Neuronal stem cell (in vitro differentiated cells): ENCODE data around the gene PTCD3.

Experiments
- DNase-seq: peaks from one replicate; pipeline ENCODE4 v3.0.0-alpha.2; 2013; ENCODE audit warnings: low spot score
- H2AFZ ChIP-seq: one replicate; pipeline ENCODE4 v1.6.1; 2013; ENCODE audit warnings: mild to moderate bottlenecking, low read length, inconsistent platforms
- H2AK5ac ChIP-seq: 2 replicates; pipeline ENCODE4 v1.6.1; 2013; ENCODE audit warnings: low read depth, mild to moderate bottlenecking, inconsistent platforms, low read length, moderate library complexity, mixed read lengths
- H2BK120ac ChIP-seq: 2 replicates; pipeline ENCODE4 v1.6.1; 2013; ENCODE audit warnings: low read depth, mild to moderate bottlenecking, inconsistent platforms, low read length, moderate library complexity, mixed read lengths
- H2BK12ac ChIP-seq: one replicate; pipeline ENCODE4 v1.6.1; 2013; ENCODE audit warnings: low read length, inconsistent platforms
- H2BK15ac ChIP-seq: 2 replicates; pipeline ENCODE4 v1.6.1; 2013; ENCODE audit warnings: mild to moderate bottlenecking, low read length, inconsistent platforms, mixed read lengths
- H2BK5ac ChIP-seq: one replicate; pipeline ENCODE4 v1.6.1; 2013; ENCODE audit warnings: inconsistent platforms, mild to moderate bottlenecking, low read length, moderate library complexity
- H3K14ac ChIP-seq: one replicate; pipeline ENCODE4 v1.6.1; 2013; ENCODE audit warnings: low read length, inconsistent platforms
- H3K18ac ChIP-seq: 2 replicates; pipeline ENCODE4 v1.6.1; 2013; ENCODE audit warnings: low read length, inconsistent platforms
- H3K23ac ChIP-seq: 2 replicates; pipeline ENCODE4 v1.6.1; 2013; ENCODE audit warnings: low read depth, mild to moderate bottlenecking, mixed read lengths, low read length, inconsistent platforms; ENCODE audit not compliant: poor library complexity
- H3K27ac ChIP-seq: replicated peaks from 3 replicates; pipeline ENCODE4 v1.5.1; 2013; ENCODE audit warnings: low read length, inconsistent platforms
- H3K27me3 ChIP-seq, 3 experiments: 2 replicates each; pipeline ENCODE4 v1.6.1; 2013; ENCODE audit warnings: low read length in 3 of 3, mild to moderate bottlenecking in 2 of 3, inconsistent platforms in 1 of 3, low read depth in 1 of 3, mixed read lengths in 1 of 3, moderate library complexity in 1 of 3; ENCODE audit not compliant: control insufficient read depth in 3 of 3, insufficient read depth in 3 of 3
- H3K36me3 ChIP-seq, 2 donors: replicated peaks in 1 of 2; 2 replicates each; pipeline ENCODE4 v1.6.1; 2013; ENCODE audit warnings: low read length in 2 of 2; ENCODE audit not compliant: control insufficient read depth in 2 of 2, insufficient read depth in 2 of 2
- H3K4ac ChIP-seq: 2 replicates; pipeline ENCODE4 v1.6.1; 2013; ENCODE audit warnings: inconsistent platforms, mild to moderate bottlenecking, low read length, moderate library complexity
- H3K4me1 ChIP-seq, 2 donors: 1 replicate in 1 of 2; 2 replicates in 1 of 2; pipeline ENCODE4 v1.6.1; 2013; ENCODE audit warnings: low read length in 2 of 2, low read depth in 1 of 2; ENCODE audit not compliant: control insufficient read depth in 2 of 2, insufficient read depth in 1 of 2
- H3K4me2 ChIP-seq: one replicate; pipeline ENCODE4 v1.6.1; 2013; ENCODE audit warnings: mild to moderate bottlenecking, low read length, inconsistent platforms; ENCODE audit not compliant: insufficient read depth, poor library complexity, severe bottlenecking
- H3K4me3 ChIP-seq, 2 donors: 2 replicates each; pipeline ENCODE4 v1.5.1; 2013; ENCODE audit warnings: low read length in 2 of 2, mild to moderate bottlenecking in 2 of 2, inconsistent platforms in 1 of 2, moderate library complexity in 1 of 2
- H3K79me1 ChIP-seq: one replicate; pipeline ENCODE4 v1.6.1; 2013; ENCODE audit warnings: low read depth, mild to moderate bottlenecking, inconsistent platforms, low read length, moderate library complexity
- H3K9ac ChIP-seq: one replicate; pipeline ENCODE4 v1.6.1; 2013; ENCODE audit warnings: mild to moderate bottlenecking, low read depth, low read length, inconsistent platforms; ENCODE audit not compliant: poor library complexity
- H3K9me3 ChIP-seq, 2 donors: replicated peaks in 1 of 2; 2 replicates each; pipeline versions ENCODE3 to v1.6.1; 2013; ENCODE audit warnings: low read length in 2 of 2, mild to moderate bottlenecking in 2 of 2, inconsistent platforms in 1 of 2, low read depth in 1 of 2, mixed read lengths in 1 of 2, moderate library complexity in 1 of 2; ENCODE audit not compliant: control insufficient read depth in 2 of 2, insufficient read depth in 1 of 2
- H4K8ac ChIP-seq: one replicate; pipeline ENCODE4 v1.6.1; 2013; ENCODE audit warnings: low read depth, mild to moderate bottlenecking, inconsistent platforms, low read length, moderate library complexity
- H4K91ac ChIP-seq: one replicate; pipeline ENCODE4 v1.6.1; 2013; ENCODE audit warnings: low read length, low read depth, mild to moderate bottlenecking, inconsistent platforms; ENCODE audit not compliant: poor library complexity
- WGBS, 2 donors: extraction: QIAGEN DNeasy Blood & Tissue Kit; methylation state at CpG; one replicate each; pipeline ENCODE4 v1.1.7; 2013; ENCODE audit warnings: missing lambda C conversion rate in 2 of 2, mixed read lengths in 1 of 2; ENCODE audit not compliant: insufficient read length in 2 of 2, insufficient replicate concordance in 1 of 2; ENCODE audit errors: extremely low coverage in 2 of 2; 5-methylcytosine and 5-hydroxymethylcytosine counted together

Gene PTCD3

DNA sequence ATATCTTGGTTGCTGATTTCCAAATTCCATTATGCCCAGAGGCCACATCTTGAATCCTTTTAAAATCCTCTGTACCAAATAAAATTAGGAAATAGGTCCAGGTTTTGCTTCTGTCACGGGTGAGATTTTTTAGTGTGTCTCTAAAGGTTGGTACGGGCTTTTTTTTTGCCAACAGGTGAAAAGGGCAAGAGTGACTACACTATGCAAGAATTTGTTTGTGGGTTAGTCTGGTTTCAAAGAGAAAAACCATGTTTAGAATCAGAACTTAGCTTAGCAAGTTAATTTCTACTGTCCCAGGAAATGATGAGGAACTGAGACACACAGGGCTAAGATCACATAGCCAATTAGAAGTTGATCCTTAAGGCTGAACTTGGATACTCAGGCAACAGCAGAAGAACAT lies 42.0 kb upstream of the PTCD3 start:
- no CpG with 5 or more reads among the region's 2 CpGs for WGBS, 2 donors
- no peak overlapping the region for H3K23ac ChIP-seq
- no peak overlapping the region for H3K4ac ChIP-seq
- no peak overlapping the region for H3K4me3 ChIP-seq
- no peaks in the 10 kb centered on the region for H3K4me1 ChIP-seq
- peaks cover 4% of the 10 kb centered on the region for H3K79me1 ChIP-seq
- H3K9ac ChIP-seq = no peak overlapping the region
- no peak overlapping the region for H2AK5ac ChIP-seq
- no peak overlapping the region for H3K18ac ChIP-seq
- no peak overlapping the region for H4K8ac ChIP-seq
- H3K9me3 ChIP-seq = peaks cover 0 to 21% of the 10 kb centered on the region in 2 donors
- H4K91ac ChIP-seq = no peak overlapping the region
- no peak overlapping the region for H3K14ac ChIP-seq
- peaks cover 20 to 97% of the 10 kb centered on the region in 2 donors for H3K36me3 ChIP-seq
- H2BK120ac ChIP-seq = no peak overlapping the region
- no peak overlapping the region for H3K4me2 ChIP-seq
- no peak overlapping the region for H2AFZ ChIP-seq
- H2BK15ac ChIP-seq = no peak overlapping the region
- H2BK12ac ChIP-seq = no peak overlapping the region
- DNase-seq = no peak
- H2BK5ac ChIP-seq = no peak overlapping the region
- peaks cover 0 to 2% (median 0%) of the 10 kb centered on the region in 3 experiments for H3K27me3 ChIP-seq
- no peak overlapping the region for H3K27ac ChIP-seq

DNA sequence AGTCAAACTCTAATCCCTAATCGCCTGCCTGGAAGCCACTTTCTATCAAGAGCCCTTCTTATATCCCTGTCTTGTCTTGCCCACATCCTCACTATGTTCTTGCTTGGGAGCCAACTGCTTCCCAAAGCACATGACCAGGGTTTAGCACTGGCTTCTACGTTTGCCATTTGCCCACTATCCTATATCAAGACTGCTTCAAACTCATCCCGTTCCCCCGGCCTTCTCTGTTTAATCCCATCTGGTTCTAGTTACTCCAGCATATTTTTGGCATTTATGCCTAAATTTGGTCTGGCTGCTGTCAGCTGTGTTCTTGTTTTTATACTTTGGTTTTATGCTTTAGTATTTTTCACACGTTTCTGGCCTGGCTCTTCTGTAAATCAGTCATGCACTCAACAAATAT lies 40.5 kb upstream of the PTCD3 start:
- Histone ChIP-seq H3K14ac (no peak overlapping the region), H3K4ac (no peak overlapping the region)

DNA sequence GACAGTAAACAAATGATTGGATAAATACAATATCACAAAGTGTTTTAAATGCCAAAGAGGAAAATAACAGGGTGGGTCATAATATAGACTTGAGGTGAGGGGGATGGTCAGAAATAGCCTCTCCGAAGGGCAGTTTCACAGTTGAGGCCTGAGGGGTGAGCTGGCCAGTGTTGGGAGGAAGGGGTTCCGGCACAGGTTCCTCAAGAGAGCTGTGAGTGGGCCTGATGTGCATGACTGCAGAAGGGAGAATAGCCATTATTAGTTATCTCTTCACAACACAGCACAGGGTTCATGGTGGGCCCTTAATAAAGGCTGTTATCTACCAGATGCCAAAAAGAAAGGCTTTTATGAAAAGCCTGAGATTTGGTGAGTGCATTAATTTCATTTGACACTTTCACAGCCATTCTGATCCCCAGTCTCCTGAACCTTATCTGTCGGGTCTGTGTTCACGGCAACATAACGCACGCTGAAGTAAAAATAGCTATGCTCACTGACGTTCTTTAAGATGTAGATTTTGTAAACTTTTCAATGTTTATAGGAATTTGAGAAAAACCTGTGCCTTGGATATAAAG lies 39.9 kb upstream of the PTCD3 start:
- no peak for DNase-seq
- H2BK120ac ChIP-seq = no peak overlapping the region
- no peak overlapping the region for H3K9ac ChIP-seq
- H3K4me2 ChIP-seq = no peak overlapping the region
- H2AFZ ChIP-seq = no peak overlapping the region
- H3K27ac ChIP-seq = no peak overlapping the region
- no peak overlapping the region for H2BK15ac ChIP-seq
- H3K18ac ChIP-seq = no peak overlapping the region
- no CpG with 5 or more reads among the region's 7 CpGs for WGBS, 2 donors
- no peak overlapping the region for H3K23ac ChIP-seq
- peaks cover 0 to 21% of the 10 kb centered on the region in 2 donors for H3K9me3 ChIP-seq
- H3K36me3 ChIP-seq = peaks cover 30 to 99% of the 10 kb centered on the region in 2 donors
- no peak overlapping the region for H2BK5ac ChIP-seq
- H3K27me3 ChIP-seq = no peaks in the 10 kb centered on the region
- H3K79me1 ChIP-seq = peaks cover 4% of the 10 kb centered on the region
- H3K14ac ChIP-seq = no peak overlapping the region
- no peak overlapping the region for H2BK12ac ChIP-seq
- no peak overlapping the region for H4K91ac ChIP-seq
- H3K4me1 ChIP-seq = no peaks in the 10 kb centered on the region
- H3K4ac ChIP-seq = no peak overlapping the region
- H2AK5ac ChIP-seq = no peak overlapping the region
- no peak overlapping the region for H3K4me3 ChIP-seq
- H4K8ac ChIP-seq = no peak overlapping the region

More for the DNA sequence above, 40.5 kb upstream of the PTCD3 start:
- WGBS, 2 donors = no CpG with 5 or more reads among the region's 5 CpGs
- H3K27ac ChIP-seq = no peak overlapping the region
- H3K79me1 ChIP-seq = peaks cover 4% of the 10 kb centered on the region
- peaks cover 29 to 99% of the 10 kb centered on the region in 2 donors for H3K36me3 ChIP-seq
- no peak overlapping the region for H3K9ac ChIP-seq
- no peak for DNase-seq
- H2BK120ac ChIP-seq = no peak overlapping the region
- H3K23ac ChIP-seq = no peak overlapping the region
- no peak overlapping the region for H3K4me3 ChIP-seq
- H3K4me1 ChIP-seq = no peaks in the 10 kb centered on the region
- H2BK15ac ChIP-seq = no peak overlapping the region
- H3K4me2 ChIP-seq = no peak overlapping the region
- H2AFZ ChIP-seq = no peak overlapping the region
- H2BK12ac ChIP-seq = no peak overlapping the region
- no peaks in the 10 kb centered on the region for H3K27me3 ChIP-seq
- no peak overlapping the region for H2BK5ac ChIP-seq
- H3K18ac ChIP-seq = no peak overlapping the region
- H3K9me3 ChIP-seq = peaks cover 0 to 21% of the 10 kb centered on the region in 2 donors
- no peak overlapping the region for H4K91ac ChIP-seq
- no peak overlapping the region for H2AK5ac ChIP-seq
- H4K8ac ChIP-seq = no peak overlapping the region

DNA sequence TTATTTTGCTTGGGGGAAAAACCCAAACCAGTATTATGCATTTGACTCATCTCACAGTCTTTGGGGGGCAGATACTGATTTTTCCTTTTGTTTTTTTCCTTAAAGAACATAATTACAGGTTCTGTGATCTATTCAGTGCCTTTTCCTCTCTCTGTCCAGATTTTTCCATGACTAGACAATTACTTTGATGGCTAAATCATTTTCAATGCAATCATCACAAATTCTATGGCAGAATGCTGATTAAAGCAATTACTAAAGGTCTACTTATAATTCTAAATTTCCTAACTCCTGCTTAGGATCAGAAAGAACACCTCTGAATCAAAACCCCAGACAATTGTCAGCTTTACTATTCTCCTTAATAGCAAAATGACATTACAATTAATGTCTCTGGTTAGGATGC lies 39.1 kb upstream of the PTCD3 start:
- peaks cover 4% of the 10 kb centered on the region for H3K79me1 ChIP-seq
- no peak overlapping the region for H2BK12ac ChIP-seq

More for the DNA sequence above, 39.1 kb upstream of the PTCD3 start:
- no peak overlapping the region for H3K4ac ChIP-seq
- H3K18ac ChIP-seq = no peak overlapping the region
- H2BK5ac ChIP-seq = no peak overlapping the region
- H3K9me3 ChIP-seq = peaks cover 0 to 21% of the 10 kb centered on the region in 2 donors
- peaks cover 32 to 99% of the 10 kb centered on the region in 2 donors for H3K36me3 ChIP-seq
- no peak overlapping the region for H2AK5ac ChIP-seq
- no peak overlapping the region for H4K91ac ChIP-seq
- no peak overlapping the region for H3K4me3 ChIP-seq
- H3K27ac ChIP-seq = no peak overlapping the region
- H3K4me2 ChIP-seq = no peak overlapping the region
- H3K9ac ChIP-seq = no peak overlapping the region
- no peak overlapping the region for H3K14ac ChIP-seq
- H3K23ac ChIP-seq = no peak overlapping the region
- H2BK15ac ChIP-seq = no peak overlapping the region
- H3K4me1 ChIP-seq = no peaks in the 10 kb centered on the region
- H3K27me3 ChIP-seq = no peaks in the 10 kb centered on the region
- no peak overlapping the region for H2AFZ ChIP-seq
- no peak for DNase-seq
- H2BK120ac ChIP-seq = no peak overlapping the region
- no peak overlapping the region for H4K8ac ChIP-seq
